Endothelial cell of umbilical vein (primary cell): Measurements from ENCODE around the gene KCNA3.

Source experiments
- CTCF ChIP-seq, 2 donors: IDR thresholded peaks; 1 replicate in 1 of 2; 2 replicates in 1 of 2; pipeline ENCODE4 v1.5.1; 2011; ENCODE audit warnings: low read length in 2 of 2, mild to moderate bottlenecking in 2 of 2, moderate library complexity in 2 of 2, control low read depth in 1 of 2, inconsistent platforms in 1 of 2, low read depth in 1 of 2; ENCODE audit not compliant: insufficient read depth in 1 of 2; ENCODE audit errors: extremely low read depth in 1 of 2
- EZH2 ChIP-seq: IDR thresholded peaks from 2 replicates; pipeline ENCODE4 v1.6.1; 2012; ENCODE audit warnings: borderline replicate concordance, low read depth, mild to moderate bottlenecking, moderate library complexity, low read length, inconsistent platforms; ENCODE audit not compliant: severe bottlenecking
- MAX ChIP-seq: IDR thresholded peaks from 2 replicates; pipeline ENCODE4 v1.6.1; 2011; ENCODE audit not compliant: insufficient read depth, insufficient read length
- MYC ChIP-seq: IDR thresholded peaks from one replicate; pipeline ENCODE4 v1.6.1; 2011; ENCODE audit warnings: mild to moderate bottlenecking, low read depth, low read length
- POLR2A ChIP-seq: IDR thresholded peaks from 2 replicates; pipeline ENCODE4 v1.6.1; 2012; ENCODE audit warnings: low read depth, mild to moderate bottlenecking, control low read depth, low read length
- POLR2AphosphoS5 ChIP-seq: IDR thresholded peaks from 2 replicates; pipeline ENCODE4 v1.6.1; 2012; ENCODE audit warnings: low read depth, mild to moderate bottlenecking, control low read depth, low read length, moderate library complexity; ENCODE audit not compliant: insufficient read depth

DNA sequence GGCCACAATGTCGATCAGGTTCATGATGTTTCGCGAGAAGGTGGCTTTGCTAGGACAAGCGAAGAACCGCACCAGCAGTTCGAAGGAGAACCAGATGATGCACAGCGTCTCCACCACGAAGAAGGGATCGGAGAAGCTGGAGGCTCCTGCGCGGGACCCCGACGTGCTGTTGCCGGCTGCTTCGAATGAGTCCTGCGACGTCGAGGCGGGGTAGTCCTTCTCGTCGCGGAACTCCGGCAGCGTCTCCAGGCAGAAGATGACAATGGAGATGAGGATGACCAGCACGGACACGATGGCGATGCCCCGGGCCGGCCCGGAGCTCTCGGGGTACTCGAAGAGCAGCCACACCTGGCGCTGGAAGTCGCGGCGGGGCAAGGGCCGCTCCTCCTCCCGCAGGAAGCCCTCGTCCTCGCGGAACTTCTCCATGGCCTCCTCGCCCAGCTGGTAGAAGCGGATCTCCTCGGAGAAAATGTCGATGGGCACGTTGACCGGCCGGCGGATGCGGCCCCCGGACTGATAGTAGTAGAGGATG, 869 bp downstream of the KCNA3 start:
- no peak for TF ChIP-seq CTCF (IDR thresholded peaks at IDR 0.05; ENCODE audit: extremely low read depth in 1 of 2, insufficient read depth in 1 of 2, low read depth in 1 of 2, low read length in 2 of 2)
- TF ChIP-seq EZH2, result no peak
- no peak for TF ChIP-seq MAX
- TF ChIP-seq POLR2AphosphoS5, result no peak
- TF ChIP-seq POLR2A, result no peak
- no peak for TF ChIP-seq MYC
